Measurements from ENCODE around the gene LOXHD1. TPM values are rescaled to one million over a fixed set of nuclear protein-coding genes. Genes with fewer than 3 reads are reported as not detected.

The LOXHD1 gene
- total and polyA plus RNA-seq, 2 donors (not counting 1 experiment from before 2014, with no cell fraction given), result not detected

DNA sequence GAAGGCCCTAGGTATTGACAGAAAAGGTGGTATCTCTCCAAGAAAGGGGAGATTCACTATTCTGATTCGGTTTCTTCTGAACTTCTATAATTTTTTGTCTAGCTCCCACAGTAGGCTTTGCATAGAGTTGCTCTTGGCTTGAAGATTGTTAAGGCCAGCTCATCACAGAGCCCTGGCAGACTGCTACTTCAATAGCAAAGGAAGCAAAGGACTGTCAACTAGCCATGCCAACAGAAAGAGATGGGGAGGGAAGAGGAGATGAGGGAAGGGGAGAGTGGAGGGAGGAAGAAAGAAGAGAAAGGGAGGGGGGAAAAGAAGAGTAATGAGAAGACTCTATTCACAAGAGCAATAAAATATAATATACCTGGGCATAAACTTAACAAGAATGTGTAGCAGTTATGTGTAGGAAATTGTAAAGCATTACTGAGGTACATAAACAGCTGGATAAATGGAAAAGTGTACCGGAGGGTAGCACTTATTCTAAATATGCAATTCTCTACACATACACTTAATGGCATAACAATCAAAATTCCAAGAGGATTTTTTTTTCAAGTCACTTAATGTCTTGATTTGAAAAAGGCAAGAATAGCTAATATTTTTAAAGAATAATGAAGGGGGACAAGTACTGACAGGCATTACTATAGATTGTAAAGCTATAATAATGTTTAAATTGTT, 102.5 kb downstream of the LOXHD1 start:
- Histone ChIP-seq H3K4me3 (ENCODE audit: control extremely low read depth in 1 of 5, extremely low read depth in 1 of 5, insufficient read depth in 1 of 5, low read depth in 2 of 5, low read length in 4 of 5) (no peak overlapping the region), H2AFZ (ENCODE audit: insufficient read depth, low read depth, low read length, poor library complexity, severe bottlenecking) (no peak overlapping the region), H3K4me2 (replicated peaks; ENCODE audit: low read depth, low read length, poor library complexity, severe bottlenecking) (no peak overlapping the region), H3K27ac (ENCODE audit: low read length in 2 of 2) (no peak overlapping the region), H3K36me3 (replicated peaks in 1 of 2; ENCODE audit: control extremely low read depth in 1 of 2, control insufficient read depth in 1 of 2, extremely low read depth in 1 of 2, insufficient read depth in 2 of 2, low read length in 1 of 2) (no peaks in the 10 kb centered on the region), H3K9me3 (ENCODE audit: control extremely low read depth in 1 of 3, control insufficient read depth in 2 of 3, insufficient read depth in 1 of 3, low read length in 2 of 3) (peaks cover 0 to 5% (median 0%) of the 10 kb centered on the region in 3 donors), H3K79me2 (ENCODE audit: control insufficient read depth, insufficient read depth, low read length) (no peaks in the 10 kb centered on the region), H3K27me3 (replicated peaks in 1 of 4; ENCODE audit: control extremely low read depth in 1 of 4, control insufficient read depth in 3 of 4, insufficient read depth in 4 of 4, low read length in 3 of 4) (no peaks in the 10 kb centered on the region), H3K4me1 (ENCODE audit: control insufficient read depth in 2 of 2, insufficient read depth in 2 of 2, low read length in 2 of 2) (no peaks in the 10 kb centered on the region), H3K9ac (ENCODE audit: low read length) (no peak overlapping the region), H4K20me1 (ENCODE audit: control insufficient read depth, insufficient read depth, low read length, poor library complexity, severe bottlenecking) (no peaks in the 10 kb centered on the region)
- Mint-ChIP-seq H3K27me3 (no peaks in the 10 kb centered on the region), H3K4me1 (no peaks in the 10 kb centered on the region), H3K4me3 (no peak overlapping the region), H3K27ac (no peak overlapping the region), H3K9me3 (ENCODE audit: insufficient read depth) (no peaks in the 10 kb centered on the region)
- ChIA-PET CTCF (interaction anchor here (0.9 kb wide), 1 partner anchor 12 kb away, joined by 3 read pairs; no protein-coding TSS in a partner anchor), POLR2A (interaction anchor here (0.7 kb wide), 1 partner anchor 233 kb away, joined by 5 read pairs; no protein-coding TSS in a partner anchor)
- no peak for DNase-seq
- WGBS (ENCODE audit: insufficient coverage), result no CpG with 5 or more reads among the region's 2 CpGs
- TF ChIP-seq EZH2 (IDR thresholded peaks at IDR 0.05; ENCODE audit: borderline replicate concordance, insufficient read depth, low read depth, low read length, poor library complexity, severe bottlenecking), result no peak
- no peak for TF ChIP-seq CTCF (IDR thresholded peaks at IDR 0.05)
- intact Hi-C loops (cut with micrococcal nuclease), result no loop called here
- no peak for ATAC-seq (ENCODE audit: low read depth)

- Histone ChIP-seq H3K27me3 (replicated peaks in 1 of 4; ENCODE audit: control extremely low read depth in 1 of 4, control insufficient read depth in 3 of 4, insufficient read depth in 4 of 4, low read length in 3 of 4) (no peaks in the 10 kb centered on the region), H2AFZ (ENCODE audit: insufficient read depth, low read depth, low read length, poor library complexity, severe bottlenecking) (no peak overlapping the region), H3K4me2 (replicated peaks; ENCODE audit: low read depth, low read length, poor library complexity, severe bottlenecking) (no peak overlapping the region), H3K9ac (ENCODE audit: low read length) (no peak overlapping the region), H3K27ac (ENCODE audit: low read length in 2 of 2) (no peak overlapping the region), H3K4me1 (ENCODE audit: control insufficient read depth in 2 of 2, insufficient read depth in 2 of 2, low read length in 2 of 2) (no peaks in the 10 kb centered on the region), H4K20me1 (ENCODE audit: control insufficient read depth, insufficient read depth, low read length, poor library complexity, severe bottlenecking) (no peaks in the 10 kb centered on the region), H3K79me2 (ENCODE audit: control insufficient read depth, insufficient read depth, low read length) (no peaks in the 10 kb centered on the region), H3K36me3 (replicated peaks in 1 of 2; ENCODE audit: control extremely low read depth in 1 of 2, control insufficient read depth in 1 of 2, extremely low read depth in 1 of 2, insufficient read depth in 2 of 2, low read length in 1 of 2) (no peaks in the 10 kb centered on the region), H3K9me3 (ENCODE audit: control extremely low read depth in 1 of 3, control insufficient read depth in 2 of 3, insufficient read depth in 1 of 3, low read length in 2 of 3) (peaks cover 0 to 5% (median 0%) of the 10 kb centered on the region in 3 donors), H3K4me3 (ENCODE audit: control extremely low read depth in 1 of 5, extremely low read depth in 1 of 5, insufficient read depth in 1 of 5, low read depth in 2 of 5, low read length in 4 of 5) (no peak overlapping the region)
- Mint-ChIP-seq H3K27me3 (peaks cover 6% of the 10 kb centered on the region), H3K9me3 (ENCODE audit: insufficient read depth) (no peaks in the 10 kb centered on the region), H3K27ac (no peak overlapping the region), H3K4me3 (no peak overlapping the region), H3K4me1 (no peaks in the 10 kb centered on the region)
- CTCF ChIA-PET, result interaction anchor here (1.1 kb wide), 1 partner anchor 9 kb away, joined by 3 read pairs; no protein-coding TSS in a partner anchor
- no peak for DNase-seq
- WGBS (ENCODE audit: insufficient coverage), result 100% methylated on average over 1 of the region's 2 CpGs
- POLR2A ChIA-PET, result no interaction called here
- intact Hi-C loops (cut with micrococcal nuclease), result no loop called here
- ATAC-seq (ENCODE audit: low read depth), result no peak
- TF ChIP-seq CTCF (IDR thresholded peaks at IDR 0.05), result no peak
- TF ChIP-seq EZH2 (IDR thresholded peaks at IDR 0.05; ENCODE audit: borderline replicate concordance, insufficient read depth, low read depth, low read length, poor library complexity, severe bottlenecking), result no peak
Measured at GRCh38 chr18:46550609-46551008, 106.4 kb downstream of the LOXHD1 start.

Data from B cell (primary cell).